IMR-90 (cell line): ENCODE results near the gene PRR5L. TPM values are rescaled to one million over a fixed set of nuclear protein-coding genes. Genes with fewer than 3 reads are reported as not detected.

Experiments used
- ATAC-seq: fragments of 200-7000 bp; cut with Tn5 transposase; 2 replicates; pipeline ENCODE4 v1.9.1; 2020; ENCODE audit warnings: low read depth, mild to moderate bottlenecking, moderate library complexity
- BruUV-seq: library from RNA; stranded (reverse); fragments of 400-500 nt; replicated peaks from 2 replicates; lab custom pipeline; 2021; lab: Mats Ljungman, UMichigan
- CTCF ChIA-PET: fragments of 300-600 bp; formaldehyde crosslinking; extraction: SDS; loops from one replicate; lab custom pipeline; 2021; ENCODE audit warnings: antibody characterized with exemption; lab: Yijun Ruan, JAX
- POLR2A ChIA-PET: fragments of 300-600 bp; sonication (Branson Sonifier 250); formaldehyde crosslinking; loops from one replicate; lab custom pipeline; 2022; ENCODE audit warnings: antibody characterized with exemption; ENCODE audit not compliant: unreplicated experiment; lab: Charles Lee
- DNase-seq: peaks from one replicate; pipeline ENCODE4 v3.0.0; 2013
- H2AFZ ChIP-seq: replicated peaks from 2 replicates; pipeline ENCODE3; 2013; ENCODE audit warnings: low read length, mild to moderate bottlenecking; ENCODE audit not compliant: poor library complexity
- H2AK5ac ChIP-seq: 2 replicates; pipeline ENCODE4 v1.6.1; 2013; ENCODE audit warnings: low read depth, low read length, inconsistent platforms
- H2AK9ac ChIP-seq: replicated peaks from 2 replicates; pipeline ENCODE3; 2013; ENCODE audit warnings: mild to moderate bottlenecking, low read depth, low read length, moderate library complexity; ENCODE audit not compliant: poor library complexity
- H2BK120ac ChIP-seq: 2 replicates; pipeline ENCODE4 v1.6.1; 2013; ENCODE audit warnings: low read depth, low read length, inconsistent platforms
- H2BK15ac ChIP-seq: 3 replicates; pipeline ENCODE4 v1.6.1; 2013; ENCODE audit warnings: low read depth, low read length, inconsistent platforms
- H2BK20ac ChIP-seq: 2 replicates; pipeline ENCODE4 v1.6.1; 2013; ENCODE audit warnings: low read depth, mild to moderate bottlenecking, inconsistent platforms, low read length, moderate library complexity
- H2BK5ac ChIP-seq: 2 replicates; pipeline ENCODE4 v1.6.1; 2013; ENCODE audit warnings: mild to moderate bottlenecking, low read depth, low read length, inconsistent platforms; ENCODE audit not compliant: poor library complexity, severe bottlenecking
- H3K14ac ChIP-seq: replicated peaks from 2 replicates; pipeline ENCODE4 v1.6.1; 2013; ENCODE audit warnings: low read depth, low read length, inconsistent platforms
- H3K18ac ChIP-seq: 2 replicates; pipeline ENCODE4 v1.6.1; 2013; ENCODE audit warnings: low read depth, low read length, control low read depth
- H3K23ac ChIP-seq: 2 replicates; pipeline ENCODE4 v1.6.1; 2013; ENCODE audit warnings: low read depth, low read length, inconsistent platforms
- H3K27ac ChIP-seq: 2 replicates; pipeline ENCODE4 v1.5.1; 2013; ENCODE audit warnings: mild to moderate bottlenecking, control low read depth, low read length; ENCODE audit not compliant: insufficient read depth
- H3K27me3 ChIP-seq: 2 replicates; pipeline ENCODE4 v1.6.1; 2013; ENCODE audit warnings: low read length; ENCODE audit not compliant: control insufficient read depth, insufficient read depth
- H3K36me3 ChIP-seq: 2 replicates; pipeline ENCODE4 v1.6.1; 2013; ENCODE audit warnings: low read length, mixed read lengths; ENCODE audit not compliant: control insufficient read depth, insufficient read depth
- H3K4ac ChIP-seq: 2 replicates; pipeline ENCODE4 v1.6.1; 2013; ENCODE audit warnings: low read depth, low read length, inconsistent platforms
- H3K4me1 ChIP-seq: 2 replicates; pipeline ENCODE4 v1.6.1; 2013; ENCODE audit warnings: low read length, mixed read lengths; ENCODE audit not compliant: control insufficient read depth, insufficient read depth
- H3K4me2 ChIP-seq: 2 replicates; pipeline ENCODE4 v1.6.1; 2013; ENCODE audit warnings: low read depth, mild to moderate bottlenecking, control low read depth, low read length, moderate library complexity
- H3K4me3 ChIP-seq: 2 replicates; pipeline ENCODE4 v1.5.1; 2013; ENCODE audit warnings: low read depth, mild to moderate bottlenecking, control low read depth, low read length, moderate library complexity; ENCODE audit not compliant: insufficient read depth
- H3K56ac ChIP-seq: 2 replicates; pipeline ENCODE4 v1.6.1; 2013; ENCODE audit warnings: low read length, inconsistent platforms; ENCODE audit not compliant: insufficient read depth; ENCODE audit errors: extremely low read depth
- H3K79me1 ChIP-seq, 2 experiments: 2 replicates each; pipeline ENCODE4 v1.6.1; 2013; ENCODE audit warnings: low read length in 2 of 2, inconsistent platforms in 1 of 2, low read depth in 1 of 2
- H3K9ac ChIP-seq: 2 replicates; pipeline ENCODE4 v1.6.1; 2013; ENCODE audit warnings: low read depth, low read length, control low read depth
- H3K9me1 ChIP-seq: 2 replicates; pipeline ENCODE4 v1.6.1; 2013; ENCODE audit warnings: low read length, inconsistent platforms; ENCODE audit not compliant: insufficient read depth
- H3K9me3 ChIP-seq: 2 replicates; pipeline ENCODE4 v1.6.1; 2013; ENCODE audit warnings: low read length; ENCODE audit not compliant: control insufficient read depth, insufficient read depth
- H4K20me1 ChIP-seq: 2 replicates; pipeline ENCODE4 v1.6.1; 2013; ENCODE audit warnings: low read length, inconsistent platforms; ENCODE audit not compliant: insufficient read depth
- H4K5ac ChIP-seq: 2 replicates; pipeline ENCODE4 v1.6.1; 2013; ENCODE audit warnings: mild to moderate bottlenecking, low read depth, low read length, control low read depth
- H4K8ac ChIP-seq, 2 experiments: 2 replicates each; pipeline ENCODE4 v1.6.1; 2013; ENCODE audit warnings: low read depth in 2 of 2, low read length in 2 of 2, control low read depth in 1 of 2, inconsistent platforms in 1 of 2
- H4K91ac ChIP-seq: 2 replicates; pipeline ENCODE4 v1.6.1; 2013; ENCODE audit warnings: low read depth, low read length, inconsistent platforms; ENCODE audit not compliant: insufficient read depth
- CEBPB ChIP-seq: IDR thresholded peaks from 2 replicates; pipeline ENCODE4 v1.6.1; 2012; ENCODE audit warnings: low read depth, low read length, improper control_type of control experiment
- FOS ChIP-seq: fragments of 150-350 bp; IDR thresholded peaks from 2 replicates; pipeline ENCODE4 v1.6.1; 2016; ENCODE audit warnings: low read depth, low read length
- MAZ ChIP-seq: IDR thresholded peaks from 2 replicates; pipeline ENCODE4 v1.6.1; 2012; ENCODE audit warnings: low read depth, mild to moderate bottlenecking, low read length, improper control_type of control experiment, moderate library complexity, borderline replicate concordance
- MXI1 ChIP-seq: IDR thresholded peaks from 2 replicates; pipeline ENCODE4 v1.6.1; 2012; ENCODE audit warnings: low read depth, mild to moderate bottlenecking, low read length, moderate library complexity, borderline replicate concordance
- POLR2A ChIP-seq: IDR thresholded peaks from 2 replicates; pipeline ENCODE4 v1.6.1; 2012; ENCODE audit warnings: mild to moderate bottlenecking, low read depth, low read length
- RAD21 ChIP-seq: IDR thresholded peaks from 2 replicates; pipeline ENCODE4 v1.6.1; 2012; ENCODE audit warnings: low read length, improper control_type of control experiment
- RCOR1 ChIP-seq: IDR thresholded peaks from 2 replicates; pipeline ENCODE4 v1.6.1; 2012; ENCODE audit warnings: mild to moderate bottlenecking, low read length, improper control_type of control experiment; ENCODE audit not compliant: insufficient replicate concordance
- RFX5 ChIP-seq: IDR thresholded peaks from 2 replicates; pipeline ENCODE4 v1.8.0; 2012; ENCODE audit warnings: low read depth, mild to moderate bottlenecking, low read length, moderate library complexity
- WGBS, 2 experiments: methylation state at CpG; one replicate each; pipeline versions ENCODE4 v1.1.5 to v1.1.7; 2013; ENCODE audit warnings: missing lambda C conversion rate in 2 of 2; ENCODE audit not compliant: insufficient read length in 1 of 2; ENCODE audit errors: extremely low coverage in 2 of 2; 5-methylcytosine and 5-hydroxymethylcytosine counted together
- dilution Hi-C: fragments of 300-500 bp; cut with HindIII; formaldehyde crosslinking; loops from one replicate; pipeline ENCODE4 v1.14.3; 2018; ENCODE audit warnings: low sequenced_read_pairs; ENCODE audit not compliant: unreplicated experiment
- in situ Hi-C: fragments of 300-500 bp; cut with MboI; formaldehyde crosslinking; loops from 3 replicates; pipeline ENCODE4 v1.14.3; 2019; ENCODE audit warnings: low sequenced_read_pairs, inconsistent platforms, mixed read lengths
- intact Hi-C: fragments of 100-400 bp; cut with micrococcal nuclease; formaldehyde crosslinking; loops from 2 replicates; pipeline ENCODE4 v1.10.0; 2022
- polyA plus RNA-seq, 3 experiments: library from polyadenylated mRNA; depleted of rRNA; stranded (reverse); fragments of >200 nt; gene quantifications; 2 replicates each; pipeline ENCODE4 v1.2.3, GENCODE V29; 2012; ENCODE audit warnings: low replicate concordance in 1 of 3
- total RNA-seq: library from RNA; depleted of rRNA; stranded (reverse); fragments of >200 nt; gene quantifications from 2 replicates; pipeline ENCODE4 v1.2.3, GENCODE V29; 2012
- TF ChIP-seq, protein P1 (sequence below): fragments of 150-350 bp; IDR thresholded peaks from 2 replicates; pipeline ENCODE4 v1.6.1; 2017; ENCODE audit warnings: mild to moderate bottlenecking, antibody characterized with exemption, low read length, low read depth

The PRR5L gene
- total and polyA plus RNA-seq, 2 of the 4 experiments (the other 2 are of a cell fraction): 2.9 to 3.6 TPM

DNA sequence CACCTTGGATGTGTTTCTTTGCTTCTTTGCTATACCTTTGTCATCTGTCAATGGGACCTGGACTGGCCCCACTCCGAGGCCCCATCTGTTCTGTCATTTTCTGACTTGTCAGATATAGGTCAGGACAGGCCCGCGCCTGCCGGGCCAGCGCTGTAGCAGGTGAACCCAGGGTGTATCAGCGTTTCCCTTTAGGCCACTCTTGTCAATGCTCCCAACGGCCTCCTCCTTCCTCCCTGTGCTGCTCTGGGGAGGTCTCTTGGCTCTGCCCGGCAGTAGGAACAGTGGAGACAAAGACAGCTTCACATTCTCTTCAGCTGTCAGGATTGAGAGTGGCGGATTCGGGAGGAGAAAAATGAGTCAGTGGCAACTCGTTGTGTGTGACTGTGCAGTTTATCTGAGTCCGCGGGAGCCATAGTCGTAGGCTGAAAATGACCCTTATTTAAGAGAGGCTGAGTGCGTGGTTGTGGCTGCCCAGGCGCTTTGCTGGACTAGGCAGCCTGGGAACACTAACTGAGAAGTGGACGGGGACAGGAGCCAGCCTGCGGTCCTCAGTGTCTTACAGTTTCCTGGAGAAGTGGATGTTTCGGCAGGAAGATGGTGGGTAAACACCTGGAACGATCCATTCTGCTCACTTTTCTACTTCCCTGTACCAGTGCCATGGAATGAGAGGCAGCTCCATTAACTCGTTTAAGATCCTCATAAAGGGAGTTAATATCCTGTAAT, 102.3 kb downstream of the PRR5L start:
- dilution Hi-C loops: no loop called here
- BruUV-seq: no TSS peak
- CTCF ChIA-PET: no interaction called here

More for the DNA sequence above, 102.3 kb downstream of the PRR5L start:
- H3K4ac ChIP-seq: no peak overlapping the region
- intact Hi-C loops (no loop called here), in situ Hi-C loops (no loop called here)
- H2BK20ac ChIP-seq: no peak overlapping the region
- no peak overlapping the region for H2BK120ac ChIP-seq
- H3K9me3 ChIP-seq: no peaks in the 10 kb centered on the region
- no peak overlapping the region for H3K14ac ChIP-seq
- H3K9ac ChIP-seq: no peak overlapping the region
- H2AK9ac ChIP-seq: peak overlapping the region; percentile 56
- H3K23ac ChIP-seq: no peak overlapping the region
- no peak overlapping the region for H3K4me3 ChIP-seq
- DNase-seq (no peak), ATAC-seq (no peak)
- H4K91ac ChIP-seq: no peak overlapping the region
- no peaks in the 10 kb centered on the region; the same call in 1 of the 2 replicates for H3K27me3 ChIP-seq
- no peak overlapping the region for H3K4me2 ChIP-seq
- H2AFZ ChIP-seq: no peak overlapping the region
- no peak overlapping the region for H2AK5ac ChIP-seq
- H3K56ac ChIP-seq: no peak overlapping the region
- no peak overlapping the region for H3K18ac ChIP-seq
- TF ChIP-seq CEBPB (no peak), FOS (no peak), POLR2A (no peak), RFX5 (no peak), MXI1 (no peak), RCOR1 (no peak), MAZ (no peak), RAD21 (no peak)
- TF ChIP-seq, protein P1, sequence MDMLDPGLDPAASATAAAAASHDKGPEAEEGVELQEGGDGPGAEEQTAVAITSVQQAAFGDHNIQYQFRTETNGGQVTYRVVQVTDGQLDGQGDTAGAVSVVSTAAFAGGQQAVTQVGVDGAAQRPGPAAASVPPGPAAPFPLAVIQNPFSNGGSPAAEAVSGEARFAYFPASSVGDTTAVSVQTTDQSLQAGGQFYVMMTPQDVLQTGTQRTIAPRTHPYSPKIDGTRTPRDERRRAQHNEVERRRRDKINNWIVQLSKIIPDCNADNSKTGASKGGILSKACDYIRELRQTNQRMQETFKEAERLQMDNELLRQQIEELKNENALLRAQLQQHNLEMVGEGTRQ: no peak
- H4K8ac ChIP-seq: no peak overlapping the region
- POLR2A ChIA-PET: no interaction called here
- H4K20me1 ChIP-seq: no peaks in the 10 kb centered on the region
- H4K5ac ChIP-seq: no peak overlapping the region
- H2BK5ac ChIP-seq: no peak overlapping the region
- H3K79me1 ChIP-seq: no peaks in the 10 kb centered on the region
- no peak overlapping the region for H3K27ac ChIP-seq
- no peak overlapping the region for H2BK15ac ChIP-seq
- no peaks in the 10 kb centered on the region; the same call in 1 of the 2 replicates for H3K36me3 ChIP-seq
- H3K4me1 ChIP-seq: no peaks in the 10 kb centered on the region; the same call in 1 of the 2 replicates
- 100% methylated on average over 1 of the region's 21 CpGs; no CpG with 5 or more reads in 1 of the 2 experiments for WGBS, 2 experiments
- H3K9me1 ChIP-seq: 0 out of 2 replicates have a peak, but pooled peaks cover 5% of the 10 kb centered on the region
